ENCODE measurements around the gene GRIN3B.

DNA sequence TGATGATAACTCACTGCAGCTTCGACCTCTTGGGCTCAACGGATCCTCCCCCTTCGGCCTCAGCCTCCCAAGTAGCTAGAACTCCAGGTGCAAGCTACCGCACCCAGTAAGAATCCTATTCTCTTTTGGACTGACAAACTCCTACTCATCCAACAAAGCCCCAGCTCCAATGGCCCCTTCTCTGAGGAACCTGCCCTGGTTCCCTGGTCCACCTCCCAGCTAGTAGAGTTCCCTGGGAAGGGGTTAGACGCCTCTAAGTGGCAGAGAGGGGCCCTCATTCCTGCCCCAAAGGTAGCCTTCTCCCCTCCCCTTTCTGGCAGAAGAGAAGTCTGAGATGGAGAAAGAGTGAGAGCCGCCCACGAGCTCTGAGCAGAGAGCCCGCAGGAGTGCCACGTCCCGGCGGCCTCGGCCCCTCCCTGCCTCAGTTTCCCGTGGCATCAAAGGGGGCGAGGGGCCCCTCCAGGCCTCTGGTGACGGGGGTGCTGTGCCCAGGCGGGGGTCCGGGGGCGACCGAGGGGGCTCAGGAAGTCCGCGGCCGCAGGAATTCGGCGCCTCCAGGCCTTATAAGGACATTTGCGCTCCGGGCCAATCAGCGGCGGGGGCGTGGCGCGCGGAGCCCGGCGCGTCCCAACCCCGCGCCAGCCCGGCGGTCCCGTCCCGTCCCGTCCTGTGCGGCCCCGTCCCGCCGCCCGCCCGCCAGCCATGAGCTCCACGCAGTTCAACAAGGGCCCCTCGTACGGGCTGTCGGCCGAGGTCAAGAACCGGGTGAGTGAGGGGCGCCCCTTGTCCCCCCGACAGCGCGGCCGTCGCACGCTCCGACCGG, 26.0 kb downstream of the GRIN3B start, which contains the start of gene CNN2:
- TF ChIP-seq, protein P1, sequence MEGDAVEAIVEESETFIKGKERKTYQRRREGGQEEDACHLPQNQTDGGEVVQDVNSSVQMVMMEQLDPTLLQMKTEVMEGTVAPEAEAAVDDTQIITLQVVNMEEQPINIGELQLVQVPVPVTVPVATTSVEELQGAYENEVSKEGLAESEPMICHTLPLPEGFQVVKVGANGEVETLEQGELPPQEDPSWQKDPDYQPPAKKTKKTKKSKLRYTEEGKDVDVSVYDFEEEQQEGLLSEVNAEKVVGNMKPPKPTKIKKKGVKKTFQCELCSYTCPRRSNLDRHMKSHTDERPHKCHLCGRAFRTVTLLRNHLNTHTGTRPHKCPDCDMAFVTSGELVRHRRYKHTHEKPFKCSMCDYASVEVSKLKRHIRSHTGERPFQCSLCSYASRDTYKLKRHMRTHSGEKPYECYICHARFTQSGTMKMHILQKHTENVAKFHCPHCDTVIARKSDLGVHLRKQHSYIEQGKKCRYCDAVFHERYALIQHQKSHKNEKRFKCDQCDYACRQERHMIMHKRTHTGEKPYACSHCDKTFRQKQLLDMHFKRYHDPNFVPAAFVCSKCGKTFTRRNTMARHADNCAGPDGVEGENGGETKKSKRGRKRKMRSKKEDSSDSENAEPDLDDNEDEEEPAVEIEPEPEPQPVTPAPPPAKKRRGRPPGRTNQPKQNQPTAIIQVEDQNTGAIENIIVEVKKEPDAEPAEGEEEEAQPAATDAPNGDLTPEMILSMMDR (IDR thresholded peaks at IDR 0.05): no peak
- peak; percentile 64 to 86 (median 71) for TF ChIP-seq POLR2AphosphoS5 (IDR thresholded peaks at IDR 0.05)

Data from breast epithelium (tissue), 3 donors.